ENCODE data around the gene CGB1.
"Not testable (repeated sequence)": the region's sequence is repeated elsewhere in the genome, so short reads cannot be mapped to it uniquely, and the experiment has no call there.

The CGB1 gene

GRCh38 chr19:49022116-49022515 is 14.6 kb downstream of the CGB1 start:
- DNase-seq (ENCODE audit: low read depth in 2 of 2) = no peak

- DNase-seq (ENCODE audit: low read depth in 2 of 2) = no peak
These were observed 15.5 kb downstream of the CGB1 start for GRCh38 chr19:49020931-49021895.

DNA sequence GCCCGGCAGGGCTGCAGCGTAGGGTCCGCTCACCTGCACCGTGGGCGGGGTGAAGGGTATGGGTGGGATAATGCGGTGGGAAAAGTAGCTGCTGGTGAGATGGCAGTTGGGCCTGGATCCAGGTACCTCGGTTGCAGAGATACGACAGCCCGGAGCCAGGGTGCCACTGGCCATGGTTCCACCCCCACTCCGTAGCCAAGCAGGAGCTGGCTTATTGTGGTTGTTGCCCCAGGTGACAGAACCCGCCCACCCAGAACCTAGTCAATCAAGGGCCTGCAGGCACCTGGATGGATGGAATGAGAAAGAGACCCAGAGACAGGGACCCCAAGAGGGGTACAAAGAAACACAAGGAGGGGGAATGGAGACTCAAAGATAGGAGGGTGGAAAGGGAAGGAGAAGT is 16.4 kb downstream of the CGB1 start:
- no peak for DNase-seq (ENCODE audit: low read depth in 2 of 2)

GRCh38 chr19:49019242-49019932 is 17.3 kb downstream of the CGB1 start:
- peak in 1 of 2 donors; percentile 48 for DNase-seq (ENCODE audit: low read depth in 2 of 2)

DNA sequence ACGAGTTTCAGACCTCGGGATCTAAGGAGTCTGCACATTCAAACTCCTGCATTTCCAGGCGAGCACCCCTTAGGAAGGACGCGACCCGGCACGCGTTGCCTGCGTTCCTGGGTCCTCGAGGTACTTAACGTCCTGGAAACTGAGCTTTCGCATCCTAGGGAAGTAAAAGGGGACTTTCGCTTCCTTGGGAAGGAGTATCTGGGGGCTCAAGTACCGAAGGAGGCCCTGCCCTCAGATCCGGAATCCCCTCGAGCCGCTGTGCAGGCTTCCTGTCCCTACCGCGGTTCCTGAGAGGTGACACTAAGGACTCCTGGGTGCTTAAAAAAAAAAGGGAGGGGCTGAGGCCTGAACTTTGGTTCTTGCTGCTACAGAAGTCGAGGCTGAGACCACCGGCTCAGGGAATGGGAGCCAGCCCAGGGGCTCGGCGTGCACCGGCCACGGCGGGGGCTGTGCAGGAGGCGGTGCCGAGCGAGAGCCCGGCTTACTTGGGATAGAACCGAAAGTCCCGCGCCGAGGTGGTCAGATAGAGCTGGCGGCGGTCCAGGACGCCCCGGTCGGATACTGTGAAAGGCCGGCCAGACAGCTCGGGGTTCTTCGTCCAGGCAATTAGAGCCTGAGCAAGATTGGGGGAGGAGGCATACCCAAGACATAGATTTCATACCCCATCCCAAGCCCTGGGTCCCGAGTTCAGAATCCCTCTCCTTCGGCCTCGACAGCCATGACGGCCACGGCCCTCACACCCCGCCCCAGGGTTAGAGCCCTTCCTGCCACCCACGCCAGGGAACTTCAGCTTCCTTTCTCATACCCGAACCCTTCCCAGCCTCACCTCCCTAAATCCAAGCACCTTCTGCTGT is 18.1 kb downstream of the CGB1 start:
- not testable (repeated sequence) for DNase-seq (ENCODE audit: low read depth in 2 of 2)

DNA sequence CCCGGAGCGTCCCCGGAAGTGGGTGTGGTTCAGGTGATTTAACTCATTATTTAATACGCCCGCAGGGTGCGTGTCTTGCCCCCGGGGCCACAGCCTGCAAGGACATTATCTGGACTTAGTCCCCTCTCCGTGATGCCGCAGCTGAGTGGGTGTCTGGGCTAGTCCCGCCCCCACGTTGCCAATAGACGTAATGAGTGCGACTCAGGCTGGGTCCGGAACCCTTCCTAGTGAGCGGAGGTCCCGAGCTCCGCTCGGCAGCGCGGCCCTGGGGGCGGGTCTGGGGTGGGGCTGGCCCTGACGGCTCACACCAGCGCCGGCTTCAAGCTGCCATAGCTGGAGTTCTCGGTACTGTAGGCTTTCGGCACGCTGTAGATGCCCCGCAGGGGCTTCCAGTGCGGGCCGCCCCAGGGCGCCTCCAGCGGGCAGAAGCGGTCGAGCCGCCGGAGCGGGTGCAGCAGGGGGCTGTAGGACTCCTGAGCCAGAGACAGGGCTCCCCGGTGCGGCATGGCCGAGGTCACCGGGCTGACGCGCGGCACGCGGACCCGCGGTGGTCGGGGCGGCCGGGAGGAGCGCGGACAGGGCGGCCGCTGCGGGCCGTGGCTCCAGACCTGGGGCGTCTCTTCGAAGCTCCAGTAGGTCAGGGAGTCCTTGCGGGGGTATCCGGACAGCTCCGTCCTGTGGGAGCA is 18.9 kb downstream of the CGB1 start:
- DNase-seq (ENCODE audit: low read depth in 2 of 2) = peak; percentile 33 to 38

DNA sequence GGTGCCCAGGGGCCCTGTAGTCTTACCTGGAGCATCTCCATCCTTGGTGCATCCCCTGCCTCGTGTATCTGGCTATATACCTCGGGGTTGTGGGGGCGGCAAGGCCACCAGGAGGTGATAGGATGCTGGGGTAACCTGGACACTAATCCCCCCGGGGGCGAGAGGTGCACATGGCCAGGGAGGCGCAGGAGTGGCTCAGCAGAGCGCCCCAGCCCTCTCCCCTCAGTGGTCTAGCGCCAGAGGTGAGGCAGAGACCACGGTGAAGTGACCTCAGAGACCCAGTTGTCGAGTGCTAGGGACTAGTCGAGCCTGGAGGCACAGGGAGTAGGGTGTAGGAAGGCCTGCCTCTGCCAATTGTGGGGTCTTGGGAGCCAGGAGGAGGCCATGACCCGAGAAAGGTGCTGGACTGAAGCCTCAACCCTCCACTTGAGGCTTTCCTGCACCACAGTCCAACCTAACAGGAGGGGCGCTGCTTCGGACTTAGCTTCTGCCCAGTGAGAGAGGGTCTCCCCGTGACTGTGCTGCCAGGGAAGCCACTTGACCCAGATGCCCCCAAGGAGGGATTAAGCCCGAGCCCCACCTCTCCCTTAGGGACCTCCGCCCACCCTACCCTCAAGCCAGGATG is 19.5 kb downstream of the CGB1 start, which contains the start of gene LHB:
Gene LHB (minus strand): TSS at position 51 of the 625 bp plus-strand sequence. CDS start 10 bp downstream, at position 41.
- DNase-seq (ENCODE audit: low read depth in 2 of 2) = no peak

GRCh38 chr19:49016067-49016839 is 20.4 kb downstream of the CGB1 start:
- no peak for DNase-seq (ENCODE audit: low read depth in 2 of 2)

- no peak for DNase-seq (ENCODE audit: low read depth in 2 of 2)
These were observed 21.8 kb downstream of the CGB1 start for GRCh38 chr19:49014870-49015255.

GRCh38 chr19:49014123-49014869 is 22.4 kb downstream of the CGB1 start:
- DNase-seq (ENCODE audit: low read depth in 2 of 2) = no peak

DNA sequence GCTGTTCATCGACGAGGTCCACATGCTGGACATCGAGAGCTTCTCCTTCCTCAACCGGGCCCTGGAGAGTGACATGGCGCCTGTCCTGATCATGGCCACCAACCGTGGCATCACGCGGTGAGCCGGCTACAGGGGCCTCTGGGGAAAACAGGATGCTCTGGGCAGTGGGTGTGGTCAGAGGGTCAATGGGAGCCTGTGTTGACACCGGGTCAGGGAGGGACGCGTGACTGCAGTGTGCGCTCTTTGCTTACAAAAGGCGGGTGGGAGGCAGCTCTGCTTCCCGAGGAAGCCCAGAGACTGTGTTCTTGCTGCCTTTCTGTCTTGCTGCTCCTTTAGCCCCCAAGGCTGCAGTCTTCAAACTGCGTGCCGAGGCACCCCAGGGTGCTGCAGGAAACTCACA is 25.5 kb downstream of the CGB1 start:
- no peak for DNase-seq (ENCODE audit: low read depth in 2 of 2)

DNA sequence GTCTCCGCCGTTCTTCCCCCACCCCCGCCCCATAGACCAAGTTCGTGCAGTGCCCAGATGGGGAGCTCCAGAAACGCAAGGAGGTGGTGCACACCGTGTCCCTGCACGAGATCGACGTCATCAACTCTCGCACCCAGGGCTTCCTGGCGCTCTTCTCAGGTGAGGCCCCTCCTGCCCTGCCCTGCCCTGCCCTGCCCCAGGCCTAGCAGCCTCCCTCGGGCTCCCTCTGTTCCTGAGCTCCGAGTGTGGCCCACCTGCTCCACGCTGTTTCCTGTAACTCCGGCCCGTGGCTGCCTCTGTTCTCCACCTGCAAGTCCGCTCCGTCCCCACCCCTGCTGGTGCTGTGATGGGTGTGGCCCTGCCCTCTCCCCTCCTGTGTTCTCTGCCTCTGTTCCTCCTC is 26.2 kb downstream of the CGB1 start:
- DNase-seq (ENCODE audit: low read depth in 2 of 2) = no peak

GRCh38 chr19:49009828-49010227 is 26.9 kb downstream of the CGB1 start:
- DNase-seq (ENCODE audit: low read depth in 2 of 2) = no peak

DNA sequence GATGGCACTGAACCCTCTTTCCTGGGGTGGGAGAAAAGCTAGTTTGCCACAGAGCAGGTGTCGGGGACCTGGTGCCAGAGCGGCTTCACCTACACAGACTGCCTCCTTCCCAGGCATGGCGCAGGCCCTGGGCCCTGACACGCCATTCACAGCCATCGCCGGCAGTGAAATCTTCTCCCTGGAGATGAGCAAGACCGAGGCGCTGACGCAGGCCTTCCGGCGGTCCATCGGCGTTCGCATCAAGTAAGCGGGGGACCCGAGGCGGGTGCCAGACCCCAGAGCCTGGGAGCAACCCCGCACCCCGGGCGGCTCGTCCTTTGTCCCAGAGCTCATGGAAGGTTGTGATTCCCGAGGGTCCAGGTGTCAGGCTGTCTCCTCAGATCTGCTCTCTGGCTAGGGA is 29.8 kb downstream of the CGB1 start:
- no peak for DNase-seq (ENCODE audit: low read depth in 2 of 2)

- no peak for DNase-seq (ENCODE audit: low read depth in 2 of 2)
These were observed 31.6 kb downstream of the CGB1 start for GRCh38 chr19:49004964-49005614.

DNA sequence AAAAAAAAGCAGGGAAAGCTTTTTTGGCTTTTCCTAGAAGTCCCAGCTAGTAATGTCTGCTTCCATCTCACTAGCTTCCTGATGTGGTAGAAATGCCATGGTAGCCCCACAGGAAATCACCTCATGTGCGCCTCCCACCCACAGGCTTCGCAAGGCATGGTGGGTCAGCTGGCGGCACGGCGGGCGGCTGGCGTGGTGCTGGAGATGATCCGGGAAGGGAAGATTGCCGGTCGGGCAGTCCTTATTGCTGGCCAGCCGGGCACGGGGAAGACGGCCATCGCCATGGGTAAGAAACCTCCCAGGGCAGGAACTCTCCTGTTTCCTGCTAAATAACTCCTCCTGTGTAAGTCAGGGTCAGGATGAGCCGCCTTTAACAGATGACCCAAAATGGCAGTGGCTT is 32.6 kb downstream of the CGB1 start:
- no peak for DNase-seq (ENCODE audit: low read depth in 2 of 2)

- DNase-seq (ENCODE audit: low read depth in 2 of 2) = peak; percentile 35 to 40
These were observed 37.0 kb downstream of the CGB1 start for GRCh38 chr19:48999481-49000325.

GRCh38 chr19:48997972-48998371 is 38.7 kb downstream of the CGB1 start:
- DNase-seq (ENCODE audit: low read depth in 2 of 2) = peak in 1 of 2 donors; percentile 27

Measured in stimulated activated CD4-positive, alpha-beta T cell treated with anti-CD3 and anti-CD28 coated beads, Interleukin-1b, Interleukin-23, amount 100 ng/mL, for 1 hour (primary cell).